Keratinocyte (primary cell): ENCODE data around the gene REG4. TPM values are rescaled to one million over a fixed set of nuclear protein-coding genes. Genes with fewer than 3 reads are reported as not detected.

Experiments
- DNase-seq: peaks from one replicate; pipeline ENCODE4 v3.0.0-alpha.2; 2011; ENCODE audit warnings: low read depth, missing footprints, low spot score
- FAIRE-seq: peaks from 2 replicates; lab custom pipeline; 2011; peaks lifted over from hg19 to GRCh38; lab: Jason Lieb, UNC
- H2AFZ ChIP-seq: 2 replicates; pipeline ENCODE4 v1.6.0; 2012; ENCODE audit warnings: low read length, control low read depth, inconsistent platforms; ENCODE audit not compliant: control insufficient read depth
- H3K27ac ChIP-seq: 2 replicates; pipeline ENCODE4 v1.5.1; 2011; ENCODE audit warnings: low read length; ENCODE audit not compliant: control insufficient read depth, insufficient read depth
- H3K27me3 ChIP-seq: 3 replicates; pipeline ENCODE4 v1.6.0; 2011; ENCODE audit warnings: low read length; ENCODE audit not compliant: control insufficient read depth, insufficient read depth; ENCODE audit errors: extremely low read depth
- H3K36me3 ChIP-seq, 2 experiments: 2 replicates in 1 of 2; 3 replicates in 1 of 2; pipeline ENCODE4 v1.5.1; 2011; ENCODE audit warnings: low read length in 2 of 2, mild to moderate bottlenecking in 1 of 2; ENCODE audit not compliant: control insufficient read depth in 2 of 2, insufficient read depth in 2 of 2; ENCODE audit errors: extremely low read depth in 1 of 2
- H3K4me1 ChIP-seq: 3 replicates; pipeline ENCODE4 v1.5.1; 2011; ENCODE audit warnings: low read length; ENCODE audit not compliant: control insufficient read depth, insufficient read depth; ENCODE audit errors: extremely low read depth
- H3K4me2 ChIP-seq: 3 replicates; pipeline ENCODE4 v1.6.0; 2011; ENCODE audit warnings: low read depth, low read length; ENCODE audit not compliant: control insufficient read depth, insufficient read depth; ENCODE audit errors: extremely low read depth
- H3K4me3 ChIP-seq, 3 experiments: fragments of 200-600 bp in 1 of 3; sonication (generic) in 1 of 3; 2 replicates in 2 of 3; 3 replicates in 1 of 3; pipeline ENCODE4 v1.5.1; 2011 to 2016; ENCODE audit warnings: low read length in 3 of 3, mild to moderate bottlenecking in 3 of 3, control low read depth in 2 of 3, inconsistent platforms in 1 of 3, low read depth in 1 of 3, mixed read lengths in 1 of 3, mixed run types in 1 of 3, moderate library complexity in 1 of 3; ENCODE audit not compliant: control insufficient read depth in 2 of 3, insufficient read depth in 2 of 3; ENCODE audit errors: extremely low read depth in 1 of 3
- H3K79me2 ChIP-seq: 2 replicates; pipeline ENCODE4 v1.6.0; 2012; ENCODE audit warnings: low read length; ENCODE audit not compliant: control insufficient read depth, insufficient read depth
- H3K9ac ChIP-seq: 3 replicates; pipeline ENCODE4 v1.6.0; 2011; ENCODE audit warnings: low read length; ENCODE audit not compliant: control insufficient read depth, insufficient read depth; ENCODE audit errors: extremely low read depth
- H3K9me1 ChIP-seq: 3 replicates; pipeline ENCODE4 v1.6.0; 2011; ENCODE audit warnings: low read length; ENCODE audit not compliant: control insufficient read depth, insufficient read depth; ENCODE audit errors: extremely low read depth
- H3K9me3 ChIP-seq: 2 replicates; pipeline ENCODE4 v1.5.1; 2012; ENCODE audit warnings: low read depth, low read length; ENCODE audit not compliant: control insufficient read depth
- H4K20me1 ChIP-seq: 3 replicates; pipeline ENCODE4 v1.6.0; 2011; ENCODE audit warnings: low read length; ENCODE audit not compliant: control insufficient read depth, insufficient read depth; ENCODE audit errors: extremely low read depth
- EZH2 ChIP-seq: IDR thresholded peaks from one replicate; pipeline ENCODE4 v1.6.1; 2012; ENCODE audit warnings: inconsistent platforms, mild to moderate bottlenecking, low read length, moderate library complexity
- dilution Hi-C: fragments of 300-500 bp; cut with MboI; formaldehyde crosslinking; loops from one replicate; pipeline ENCODE4 v1.7.0; 2020; ENCODE audit warnings: low sequenced_read_pairs; ENCODE audit not compliant: extremely low pct_ligation_motif_present
- polyA plus RNA-seq, 5 experiments: library from polyadenylated mRNA; depleted of rRNA in 3 of 5; stranded (reverse) in 3 of 5; stranded (forward) in 1 of 5; unstranded in 1 of 5; fragments of >200 nt; gene quantifications; 1 replicate in 1 of 5; 2 replicates in 3 of 5; 3 replicates in 1 of 5; pipeline versions ENCODE4 v1.2.1 to v1.2.3, GENCODE V29; 2011 to 2012; ENCODE audit warnings: missing spikeins in 2 of 5, low read depth in 1 of 5, low replicate concordance in 1 of 5
- TF ChIP-seq, protein P1 (sequence below), 3 experiments: IDR thresholded peaks in 1 of 3; conservative IDR thresholded peaks in 1 of 3; optimal IDR thresholded peaks in 1 of 3; 2 replicates in 2 of 3; 3 replicates in 1 of 3; pipeline versions ENCODE3 to v1.5.1; 2011; ENCODE audit warnings: low read length in 3 of 3, mild to moderate bottlenecking in 3 of 3, moderate library complexity in 2 of 3, control low read depth in 1 of 3, inconsistent platforms in 1 of 3; ENCODE audit not compliant: insufficient read depth in 2 of 3; ENCODE audit errors: extremely low read depth in 1 of 3

REG4 gene
- polyA plus RNA-seq, 1 donor (not counting 4 experiments of a cell fraction or from before 2014, with no cell fraction given) = not detected

- dilution Hi-C loops = no loop called here
- FAIRE-seq = no peak
- no peak for DNase-seq
- H3K9me3 ChIP-seq = no peaks in the 10 kb centered on the region
- H3K36me3 ChIP-seq = no peaks in the 10 kb centered on the region
- no peak overlapping the region for H3K4me2 ChIP-seq
- no peaks in the 10 kb centered on the region for H3K4me1 ChIP-seq
- no peaks in the 10 kb centered on the region for H3K9me1 ChIP-seq
- H2AFZ ChIP-seq = no peak overlapping the region
- H3K4me3 ChIP-seq = no peak overlapping the region
- H3K79me2 ChIP-seq = no peaks in the 10 kb centered on the region
- H3K27ac ChIP-seq = no peak overlapping the region
- peaks cover 4% of the 10 kb centered on the region for H3K27me3 ChIP-seq
- H4K20me1 ChIP-seq = no peaks in the 10 kb centered on the region
- no peak overlapping the region for H3K9ac ChIP-seq
- TF ChIP-seq, protein P1, sequence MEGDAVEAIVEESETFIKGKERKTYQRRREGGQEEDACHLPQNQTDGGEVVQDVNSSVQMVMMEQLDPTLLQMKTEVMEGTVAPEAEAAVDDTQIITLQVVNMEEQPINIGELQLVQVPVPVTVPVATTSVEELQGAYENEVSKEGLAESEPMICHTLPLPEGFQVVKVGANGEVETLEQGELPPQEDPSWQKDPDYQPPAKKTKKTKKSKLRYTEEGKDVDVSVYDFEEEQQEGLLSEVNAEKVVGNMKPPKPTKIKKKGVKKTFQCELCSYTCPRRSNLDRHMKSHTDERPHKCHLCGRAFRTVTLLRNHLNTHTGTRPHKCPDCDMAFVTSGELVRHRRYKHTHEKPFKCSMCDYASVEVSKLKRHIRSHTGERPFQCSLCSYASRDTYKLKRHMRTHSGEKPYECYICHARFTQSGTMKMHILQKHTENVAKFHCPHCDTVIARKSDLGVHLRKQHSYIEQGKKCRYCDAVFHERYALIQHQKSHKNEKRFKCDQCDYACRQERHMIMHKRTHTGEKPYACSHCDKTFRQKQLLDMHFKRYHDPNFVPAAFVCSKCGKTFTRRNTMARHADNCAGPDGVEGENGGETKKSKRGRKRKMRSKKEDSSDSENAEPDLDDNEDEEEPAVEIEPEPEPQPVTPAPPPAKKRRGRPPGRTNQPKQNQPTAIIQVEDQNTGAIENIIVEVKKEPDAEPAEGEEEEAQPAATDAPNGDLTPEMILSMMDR (optimal IDR thresholded peaks at IDR 0.05 in 1 of 3, IDR thresholded peaks at IDR 0.05 in 1 of 3, conservative IDR thresholded peaks at IDR 0.05 in 1 of 3; ENCODE audit: extremely low read depth in 1 of 3, insufficient read depth in 2 of 3, low read length in 3 of 3) = no peak
- TF ChIP-seq EZH2 = no peak
Measured at GRCh38 chr1:119766374-119766794, 44.9 kb downstream of the REG4 start.

DNA sequence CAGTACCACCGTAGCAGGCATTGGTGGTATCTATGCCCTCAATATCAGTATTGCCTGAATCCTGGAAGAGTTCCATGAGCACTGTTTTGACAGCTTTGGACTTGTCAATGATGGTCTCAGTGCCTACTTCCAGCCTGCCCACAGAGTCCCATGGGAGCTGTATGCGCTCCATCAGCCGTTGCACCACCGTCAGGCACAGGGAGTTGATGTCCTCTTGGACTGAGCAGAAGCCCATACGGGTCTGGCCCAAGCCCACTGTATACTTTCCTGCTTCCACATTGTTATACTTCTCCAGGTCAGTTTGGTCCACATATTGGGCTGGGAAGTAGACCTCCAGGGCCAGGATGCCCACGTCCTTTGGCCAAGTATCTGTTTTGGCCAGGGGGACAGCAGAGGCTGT lies 47.0 kb downstream of the REG4 start:
- no peak for FAIRE-seq
- H3K4me1 ChIP-seq = no peaks in the 10 kb centered on the region
- H3K9me3 ChIP-seq = no peaks in the 10 kb centered on the region
- H3K36me3 ChIP-seq = no peaks in the 10 kb centered on the region
- TF ChIP-seq, protein P1 (optimal IDR thresholded peaks at IDR 0.05 in 1 of 3, IDR thresholded peaks at IDR 0.05 in 1 of 3, conservative IDR thresholded peaks at IDR 0.05 in 1 of 3; ENCODE audit: extremely low read depth in 1 of 3, insufficient read depth in 2 of 3, low read length in 3 of 3) = no peak
- TF ChIP-seq EZH2 = no peak
- dilution Hi-C loops = no loop called here
- H3K9me1 ChIP-seq = no peaks in the 10 kb centered on the region
- H3K79me2 ChIP-seq = no peaks in the 10 kb centered on the region
- H3K9ac ChIP-seq = no peak overlapping the region
- no peaks in the 10 kb centered on the region for H4K20me1 ChIP-seq
- peaks cover 4% of the 10 kb centered on the region for H3K27me3 ChIP-seq
- no peak overlapping the region for H3K4me3 ChIP-seq
- no peak for DNase-seq
- no peak overlapping the region for H3K4me2 ChIP-seq
- H3K27ac ChIP-seq = no peak overlapping the region
- no peak overlapping the region for H2AFZ ChIP-seq
